ENCODE results near the gene SDR39U1.

GRCh38 chr14:24473211-24473610, 30.6 kb upstream of the SDR39U1 start:
- TF ChIP-seq, protein P1, sequence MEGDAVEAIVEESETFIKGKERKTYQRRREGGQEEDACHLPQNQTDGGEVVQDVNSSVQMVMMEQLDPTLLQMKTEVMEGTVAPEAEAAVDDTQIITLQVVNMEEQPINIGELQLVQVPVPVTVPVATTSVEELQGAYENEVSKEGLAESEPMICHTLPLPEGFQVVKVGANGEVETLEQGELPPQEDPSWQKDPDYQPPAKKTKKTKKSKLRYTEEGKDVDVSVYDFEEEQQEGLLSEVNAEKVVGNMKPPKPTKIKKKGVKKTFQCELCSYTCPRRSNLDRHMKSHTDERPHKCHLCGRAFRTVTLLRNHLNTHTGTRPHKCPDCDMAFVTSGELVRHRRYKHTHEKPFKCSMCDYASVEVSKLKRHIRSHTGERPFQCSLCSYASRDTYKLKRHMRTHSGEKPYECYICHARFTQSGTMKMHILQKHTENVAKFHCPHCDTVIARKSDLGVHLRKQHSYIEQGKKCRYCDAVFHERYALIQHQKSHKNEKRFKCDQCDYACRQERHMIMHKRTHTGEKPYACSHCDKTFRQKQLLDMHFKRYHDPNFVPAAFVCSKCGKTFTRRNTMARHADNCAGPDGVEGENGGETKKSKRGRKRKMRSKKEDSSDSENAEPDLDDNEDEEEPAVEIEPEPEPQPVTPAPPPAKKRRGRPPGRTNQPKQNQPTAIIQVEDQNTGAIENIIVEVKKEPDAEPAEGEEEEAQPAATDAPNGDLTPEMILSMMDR (IDR thresholded peaks at IDR 0.05) = no peak
- no peak for TF ChIP-seq POLR2A (IDR thresholded peaks at IDR 0.05)

Measured in right lobe of liver (tissue), 4 donors.